WTC11 (cell line): ENCODE data around the gene SLC17A9. TPM values are rescaled to one million over a fixed set of nuclear protein-coding genes. Genes with fewer than 3 reads are reported as not detected.
A peak's percentile ranks its signal among the peaks of the same experiment; 100 is the strongest.

Experiments used
- ATAC-seq: fragments of 200-7000 bp; cut with Tn5 transposase; 2 replicates; pipeline ENCODE4 v1.10.0; 2021; ENCODE audit warnings: mild to moderate bottlenecking, moderate library complexity
- CTCF ChIA-PET: fragments of 300-600 bp; sonication (Branson Sonifier 250); formaldehyde crosslinking; loops from one replicate; lab custom pipeline; 2021; ENCODE audit warnings: antibody characterized with exemption; lab: Charles Lee
- POLR2A ChIA-PET: fragments of 350-600 bp; sonication (Branson Sonifier 250); formaldehyde crosslinking; loops from one replicate; lab custom pipeline; 2021; ENCODE audit warnings: antibody characterized with exemption; lab: Charles Lee
- DNase-seq: peaks from one replicate; pipeline ENCODE4 v3.0.0; 2021; ENCODE audit warnings: low spot score
- H3K27ac Mint-ChIP-seq: 2 replicates; pipeline ENCODE4 v1.8.0; 2021; ENCODE audit warnings: mixed read lengths
- H3K27me3 Mint-ChIP-seq: 2 replicates; pipeline ENCODE4 v1.8.0; 2021; ENCODE audit warnings: low read depth, mild to moderate bottlenecking, moderate library complexity, mixed read lengths
- H3K36me3 Mint-ChIP-seq: 2 replicates; pipeline ENCODE4 v1.8.0; 2021; ENCODE audit warnings: mixed read lengths
- H3K4me1 Mint-ChIP-seq: 2 replicates; pipeline ENCODE4 v1.8.0; 2022; ENCODE audit warnings: mixed read lengths
- H3K4me3 Mint-ChIP-seq: 2 replicates; pipeline ENCODE4 v1.8.0; 2021; ENCODE audit warnings: mild to moderate bottlenecking, moderate library complexity, mixed read lengths
- H3K9me3 Mint-ChIP-seq: 2 replicates; pipeline ENCODE4 v1.8.0; 2021; ENCODE audit warnings: mixed read lengths
- CTCF ChIP-seq: fragments of 200-600 bp; IDR thresholded peaks from 2 replicates; pipeline ENCODE4 v1.8.0; 2022; ENCODE audit warnings: antibody characterized with exemption
- FOXP4 ChIP-seq: sonication (generic); formaldehyde crosslinking; IDR thresholded peaks from 2 replicates; pipeline ENCODE4 v1.8.0; 2022; ENCODE audit warnings: mild to moderate bottlenecking, missing genetic modification reagents
- IRF2 ChIP-seq: sonication (generic); formaldehyde crosslinking; IDR thresholded peaks from 2 replicates; pipeline ENCODE4 v1.8.0; 2022; ENCODE audit warnings: low read depth, missing genetic modification reagents, borderline replicate concordance
- MXD4 ChIP-seq: fragments of 250-450 bp; sonication (Bioruptor Pico); IDR thresholded peaks from 2 replicates; pipeline ENCODE4 v1.8.0; 2021; ENCODE audit warnings: mild to moderate bottlenecking, moderate library complexity, borderline replicate concordance
- NFATC4 ChIP-seq: fragments of 250-450 bp; sonication (Bioruptor Pico); IDR thresholded peaks from 2 replicates; pipeline ENCODE4 v1.9.0; 2021; ENCODE audit warnings: mild to moderate bottlenecking
- NFYB ChIP-seq: sonication (generic); formaldehyde crosslinking; conservative IDR thresholded peaks from 2 replicates; pipeline ENCODE4 v1.8.0; 2022; ENCODE audit warnings: low read depth, missing genetic modification reagents
- OVOL2 ChIP-seq: fragments of 250-450 bp; sonication (Bioruptor Pico); IDR thresholded peaks from 2 replicates; pipeline ENCODE4 v1.9.0; 2021; ENCODE audit warnings: mild to moderate bottlenecking, borderline replicate concordance
- PRRX2 ChIP-seq: fragments of 250-450 bp; sonication (Bioruptor Pico); IDR thresholded peaks from 2 replicates; pipeline ENCODE4 v1.8.0; 2021; ENCODE audit warnings: mild to moderate bottlenecking
- RORB ChIP-seq: fragments of 250-450 bp; sonication (Bioruptor Pico); IDR thresholded peaks from 2 replicates; pipeline ENCODE4 v1.9.0; 2021; ENCODE audit warnings: mild to moderate bottlenecking
- SMAD3 ChIP-seq: sonication (generic); formaldehyde crosslinking; IDR thresholded peaks from 2 replicates; pipeline ENCODE4 v1.8.0; 2022; ENCODE audit warnings: missing genetic modification reagents, mild to moderate bottlenecking, borderline replicate concordance
- TCF7 ChIP-seq: sonication (generic); formaldehyde crosslinking; IDR thresholded peaks from 2 replicates; pipeline ENCODE4 v1.8.0; 2022; ENCODE audit warnings: mild to moderate bottlenecking, low read depth, missing genetic modification reagents, moderate library complexity
- TP53 ChIP-seq: sonication (generic); formaldehyde crosslinking; IDR thresholded peaks from 2 replicates; pipeline ENCODE4 v1.8.1; 2023; ENCODE audit warnings: mild to moderate bottlenecking, missing genetic modification reagents
- ZMAT4 ChIP-seq: fragments of 250-450 bp; sonication (Bioruptor Pico); IDR thresholded peaks from 2 replicates; pipeline ENCODE4 v1.9.0; 2021; ENCODE audit warnings: mild to moderate bottlenecking
- ZNF423 ChIP-seq: fragments of 250-450 bp; sonication (Bioruptor Pico); IDR thresholded peaks from 2 replicates; pipeline ENCODE4 v2.1.2; 2022; ENCODE audit warnings: mild to moderate bottlenecking, moderate library complexity
- ZNF425 ChIP-seq: fragments of 250-450 bp; sonication (Bioruptor Pico); conservative IDR thresholded peaks from 2 replicates; pipeline ENCODE4 v1.9.0; 2021; ENCODE audit warnings: mild to moderate bottlenecking
- ZNF532 ChIP-seq: fragments of 250-450 bp; sonication (Bioruptor Pico); IDR thresholded peaks from 2 replicates; pipeline ENCODE4 v1.9.0; 2021; ENCODE audit warnings: mild to moderate bottlenecking, borderline replicate concordance
- total RNA-seq: library from RNA; stranded (reverse); gene quantifications from 3 replicates; pipeline ENCODE4 v1.2.3, GENCODE V29; 2021

Gene SLC17A9
- total RNA-seq, 1 experiment from 2014 or later, result 41.7 TPM

GRCh38 chr20:62910777-62911497 is 41.6 kb upstream of the SLC17A9 start:
- Mint-ChIP-seq H3K9me3 (no peaks in the 10 kb centered on the region), H3K36me3 (peaks cover 72% of the 10 kb centered on the region), H3K27me3 (no peaks in the 10 kb centered on the region)
- CTCF ChIA-PET, result interaction anchor here (2.1 kb wide), 1 partner anchor 10 kb away, joined by 5 read pairs; no protein-coding TSS in a partner anchor
- no peak for DNase-seq
- POLR2A ChIA-PET, result no interaction called here
- TF ChIP-seq ZNF425 (CRISPR knock-in tag), result no peak
- TF ChIP-seq ZNF532 (CRISPR knock-in tag), result no peak
- TF ChIP-seq RORB (CRISPR knock-in tag), result no peak
- no peak for TF ChIP-seq ZMAT4 (CRISPR knock-in tag)
- no peak for TF ChIP-seq IRF2 (CRISPR knock-in tag)
- no peak for TF ChIP-seq FOXP4 (CRISPR knock-in tag)
- TF ChIP-seq TP53, result no peak
- no peak for TF ChIP-seq TCF7 (CRISPR knock-in tag)
- no peak for TF ChIP-seq ZNF423 (CRISPR knock-in tag)
- TF ChIP-seq, all 79 proteins: peak for 0
- H3K4me1 Mint-ChIP-seq, result peaks cover 23% of the 10 kb centered on the region
- H3K27ac Mint-ChIP-seq, result peak overlapping the region; percentile 79
- H3K4me3 Mint-ChIP-seq, result no peak overlapping the region
- ATAC-seq, result no peak

- H3K9me3 Mint-ChIP-seq, result no peaks in the 10 kb centered on the region
- DNase-seq (no peak), ATAC-seq (no peak)
- peaks cover 63% of the 10 kb centered on the region for H3K36me3 Mint-ChIP-seq
- ChIA-PET POLR2A (no interaction called here), CTCF (interaction anchor here (2.1 kb wide), 1 partner anchor 11 kb away, joined by 5 read pairs; no protein-coding TSS in a partner anchor)
- H3K27me3 Mint-ChIP-seq, result no peaks in the 10 kb centered on the region
- peak overlapping the region; percentile 63; the same call in 1 of the 2 replicates for H3K27ac Mint-ChIP-seq
- H3K4me3 Mint-ChIP-seq, result no peak overlapping the region
- TF ChIP-seq TP53 (no peak), CTCF (no peak), ZNF425 (CRISPR knock-in tag) (no peak), NFATC4 (CRISPR knock-in tag) (no peak), MXD4 (CRISPR knock-in tag) (no peak), OVOL2 (CRISPR knock-in tag) (no peak), NFYB (no peak), PRRX2 (no peak), TCF7 (CRISPR knock-in tag) (no peak), SMAD3 (CRISPR knock-in tag) (no peak), IRF2 (CRISPR knock-in tag) (no peak)
- peaks cover 30% of the 10 kb centered on the region for H3K4me1 Mint-ChIP-seq
Measured at GRCh38 chr20:62911701-62912280, 40.7 kb upstream of the SLC17A9 start.
